ENCODE results near the gene AGAP3. TPM values are rescaled to one million over a fixed set of nuclear protein-coding genes. Genes with fewer than 3 reads are reported as not detected.
A peak's percentile ranks its signal among the peaks of the same experiment; 100 is the strongest.

Gene AGAP3
- total and polyA plus RNA-seq, 8 donors, result 83.3 to 167 (median 100) TPM

GRCh38 chr7:151134743-151135524 lies 48.7 kb downstream of the AGAP3 start:
- no peaks in the 10 kb centered on the region for H3K27me3 ChIP-seq
- no peak overlapping the region for H3K27ac ChIP-seq
- TF ChIP-seq CTCF (IDR thresholded peaks at IDR 0.05), result no peak
- peak in 2 of 4 donors; percentile 19 to 36 for DNase-seq
- H3K9me3 ChIP-seq, result no peaks in the 10 kb centered on the region
- no peaks in the 10 kb centered on the region for H3K4me1 ChIP-seq
- ATAC-seq, result no peak
- intact Hi-C loops (cut with DNase I), result no loop called here
- peaks cover 0 to 100% of the 10 kb centered on the region in 2 donors for H3K36me3 ChIP-seq
- no peak overlapping the region for H3K4me3 ChIP-seq

- Histone ChIP-seq H3K27me3 (no peaks in the 10 kb centered on the region), H3K36me3 (peaks cover 0 to 100% of the 10 kb centered on the region in 2 donors), H3K27ac (no peak overlapping the region), H3K4me3 (no peak overlapping the region), H3K4me1 (no peaks in the 10 kb centered on the region), H3K9me3 (no peaks in the 10 kb centered on the region)
- no peak for ATAC-seq
- TF ChIP-seq CTCF (IDR thresholded peaks at IDR 0.05), result no peak
- DNase-seq, result peak in 1 of 4 donors; percentile 27
- intact Hi-C loops (cut with DNase I), result no loop called here
These were observed 49.2 kb downstream of the AGAP3 start for GRCh38 chr7:151135525-151135845.

GRCh38 chr7:151135866-151136843 lies 49.9 kb downstream of the AGAP3 start:
- Histone ChIP-seq H3K27ac (no peak overlapping the region), H3K36me3 (peaks cover 0 to 100% of the 10 kb centered on the region in 2 donors), H3K27me3 (no peaks in the 10 kb centered on the region), H3K4me1 (no peaks in the 10 kb centered on the region), H3K9me3 (no peaks in the 10 kb centered on the region), H3K4me3 (no peak overlapping the region)
- TF ChIP-seq CTCF (IDR thresholded peaks at IDR 0.05), result no peak
- intact Hi-C loops (cut with DNase I), result no loop called here
- DNase-seq (peak in 1 of 4 donors; percentile 57), ATAC-seq (no peak)

- peaks cover 0 to 100% of the 10 kb centered on the region in 2 donors for H3K36me3 ChIP-seq
- DNase-seq (peak in 1 of 4 donors; percentile 60), ATAC-seq (no peak)
- H3K27me3 ChIP-seq, result no peaks in the 10 kb centered on the region
- no peak for TF ChIP-seq CTCF (IDR thresholded peaks at IDR 0.05)
- no peaks in the 10 kb centered on the region for H3K9me3 ChIP-seq
- no peak overlapping the region for H3K4me3 ChIP-seq
- no peaks in the 10 kb centered on the region for H3K4me1 ChIP-seq
- H3K27ac ChIP-seq, result no peak overlapping the region
- intact Hi-C loops (cut with DNase I), result no loop called here
These were observed 50.9 kb downstream of the AGAP3 start for GRCh38 chr7:151137076-151137675.
